OCI-LY7 (cell line): ENCODE measurements around the gene CLCN2. TPM values are rescaled to one million over a fixed set of nuclear protein-coding genes. Genes with fewer than 3 reads are reported as not detected.
A peak's percentile ranks its signal among the peaks of the same experiment; 100 is the strongest.

Source experiments
- BruUV-seq: library from RNA; stranded (reverse); fragments of 400-500 nt; replicated peaks from 2 replicates; lab custom pipeline; 2021; lab: Mats Ljungman, UMichigan
- CTCF ChIA-PET: fragments of 300-600 bp; sonication (Branson Sonifier 250); formaldehyde crosslinking; loops from one replicate; lab custom pipeline; 2022; ENCODE audit warnings: antibody characterized with exemption; ENCODE audit not compliant: unreplicated experiment; lab: Charles Lee
- POLR2A ChIA-PET: fragments of 300-600 bp; sonication (Branson Sonifier 250); formaldehyde crosslinking; loops from one replicate; lab custom pipeline; 2022; ENCODE audit warnings: antibody characterized with exemption; lab: Charles Lee
- DNase-seq: peaks from one replicate; pipeline ENCODE4 v3.0.0-alpha.2; 2015; ENCODE audit warnings: low spot score
- H2AFZ ChIP-seq: fragments of 200-600 bp; sonication (generic), shearing (Covaris generic); 2 replicates; pipeline ENCODE4 v1.6.1; 2014; ENCODE audit warnings: mild to moderate bottlenecking, antibody characterized with exemption, low read length, moderate library complexity
- H3K27ac ChIP-seq: fragments of 200-600 bp; sonication (generic); 2 replicates; pipeline ENCODE4 v1.5.1; 2014; ENCODE audit warnings: mixed run types, low read depth, mild to moderate bottlenecking, moderate library complexity, low read length, inconsistent platforms; ENCODE audit not compliant: poor library complexity, severe bottlenecking
- H3K36me3 ChIP-seq: fragments of 200-600 bp; sonication (generic); 2 replicates; pipeline ENCODE4 v1.6.1; 2014; ENCODE audit warnings: mild to moderate bottlenecking, antibody characterized with exemption, low read length, moderate library complexity, mixed read lengths; ENCODE audit not compliant: insufficient read depth
- H3K4me1 ChIP-seq: fragments of 200-600 bp; sonication (generic); 2 replicates; pipeline ENCODE4 v1.5.1; 2014; ENCODE audit warnings: mild to moderate bottlenecking, low read length; ENCODE audit not compliant: insufficient read depth, poor library complexity, severe bottlenecking
- H3K4me2 ChIP-seq: fragments of 200-600 bp; sonication (generic); 2 replicates; pipeline ENCODE4 v1.6.1; 2014; ENCODE audit warnings: mild to moderate bottlenecking, low read length
- H3K4me3 ChIP-seq: fragments of 200-600 bp; sonication (generic); 2 replicates; pipeline ENCODE4 v1.5.1; 2014; ENCODE audit warnings: mild to moderate bottlenecking, low read depth, low read length; ENCODE audit not compliant: poor library complexity, severe bottlenecking
- H3K79me2 ChIP-seq: fragments of 200-600 bp; sonication (generic); 2 replicates; pipeline ENCODE4 v1.6.1; 2016; ENCODE audit warnings: low read depth, mild to moderate bottlenecking, low read length, moderate library complexity, mixed read lengths; ENCODE audit not compliant: insufficient read depth
- H3K9me2 ChIP-seq: fragments of 200-600 bp; sonication (generic); 2 replicates; pipeline ENCODE4 v1.6.1; 2016; ENCODE audit warnings: mild to moderate bottlenecking, low read length, mixed read lengths; ENCODE audit not compliant: insufficient read depth
- H3K9me3 ChIP-seq: fragments of 200-600 bp; sonication (generic); 2 replicates; pipeline ENCODE4 v1.6.1; 2014; ENCODE audit warnings: mild to moderate bottlenecking, mixed run types, low read length, mixed read lengths
- H4K20me1 ChIP-seq: fragments of 200-600 bp; sonication (generic); 2 replicates; pipeline ENCODE4 v1.6.1; 2014; ENCODE audit warnings: mild to moderate bottlenecking, antibody characterized with exemption, low read length, moderate library complexity, mixed read lengths; ENCODE audit not compliant: insufficient read depth
- EZH2phosphoT487 ChIP-seq: fragments of 200-600 bp; sonication (generic); IDR thresholded peaks from 2 replicates; pipeline ENCODE4 v1.6.1; 2018; ENCODE audit warnings: low read depth, borderline replicate concordance, mild to moderate bottlenecking, mixed run types, antibody characterized with exemption, low read length, moderate library complexity, mixed read lengths
- intact Hi-C: fragments of 100-400 bp; cut with micrococcal nuclease; formaldehyde crosslinking; loops from one replicate; pipeline ENCODE4 v1.10.0; 2022; ENCODE audit not compliant: unreplicated experiment
- total RNA-seq, 2 experiments: library from RNA; depleted of rRNA in 1 of 2; stranded (reverse); fragments of >200 nt in 1 of 2; shearing (Covaris generic) in 1 of 2; gene quantifications; 2 replicates each; pipeline ENCODE4 v1.2.3, GENCODE V29; 2014 to 2022
- TF ChIP-seq, protein P1 (sequence below): fragments of 200-600 bp; sonication (generic); conservative IDR thresholded peaks from 2 replicates; pipeline ENCODE4 v1.5.1; 2014; ENCODE audit warnings: mild to moderate bottlenecking, antibody characterized with exemption, low read length, moderate library complexity, mixed read lengths

Gene CLCN2
- total RNA-seq, 2 experiments from 2014 or later, result 4.2 to 15.0 TPM

GRCh38 chr3:184354121-184354728, 7.2 kb downstream of the CLCN2 start:
- TF ChIP-seq EZH2phosphoT487, result no peak
- TF ChIP-seq, protein P1, sequence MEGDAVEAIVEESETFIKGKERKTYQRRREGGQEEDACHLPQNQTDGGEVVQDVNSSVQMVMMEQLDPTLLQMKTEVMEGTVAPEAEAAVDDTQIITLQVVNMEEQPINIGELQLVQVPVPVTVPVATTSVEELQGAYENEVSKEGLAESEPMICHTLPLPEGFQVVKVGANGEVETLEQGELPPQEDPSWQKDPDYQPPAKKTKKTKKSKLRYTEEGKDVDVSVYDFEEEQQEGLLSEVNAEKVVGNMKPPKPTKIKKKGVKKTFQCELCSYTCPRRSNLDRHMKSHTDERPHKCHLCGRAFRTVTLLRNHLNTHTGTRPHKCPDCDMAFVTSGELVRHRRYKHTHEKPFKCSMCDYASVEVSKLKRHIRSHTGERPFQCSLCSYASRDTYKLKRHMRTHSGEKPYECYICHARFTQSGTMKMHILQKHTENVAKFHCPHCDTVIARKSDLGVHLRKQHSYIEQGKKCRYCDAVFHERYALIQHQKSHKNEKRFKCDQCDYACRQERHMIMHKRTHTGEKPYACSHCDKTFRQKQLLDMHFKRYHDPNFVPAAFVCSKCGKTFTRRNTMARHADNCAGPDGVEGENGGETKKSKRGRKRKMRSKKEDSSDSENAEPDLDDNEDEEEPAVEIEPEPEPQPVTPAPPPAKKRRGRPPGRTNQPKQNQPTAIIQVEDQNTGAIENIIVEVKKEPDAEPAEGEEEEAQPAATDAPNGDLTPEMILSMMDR, result peak; percentile 81
- H3K79me2 ChIP-seq, result no peaks in the 10 kb centered on the region
- no peaks in the 10 kb centered on the region for H3K4me1 ChIP-seq
- H3K9me3 ChIP-seq, result no peaks in the 10 kb centered on the region
- DNase-seq, result peak; percentile 66
- H3K9me2 ChIP-seq, result no peaks in the 10 kb centered on the region
- no TSS peak for BruUV-seq
- 0 out of 2 replicates have a peak, but pooled peaks cover 4% of the 10 kb centered on the region for H3K36me3 ChIP-seq
- H3K27ac ChIP-seq, result no peak overlapping the region
- ChIA-PET POLR2A (no interaction called here), CTCF (interaction anchor here (0.7 to 1.3 kb wide), 3 partner anchors 9 to 17 kb away, joined by 3 to 4 read pairs (median 3); no protein-coding TSS in a partner anchor)
- no peaks in the 10 kb centered on the region for H4K20me1 ChIP-seq
- H3K4me2 ChIP-seq, result peak overlapping the region; percentile 2; the same call in 1 of the 2 replicates
- intact Hi-C loops, result no loop called here
- H3K4me3 ChIP-seq, result no peak overlapping the region
- no peak overlapping the region for H2AFZ ChIP-seq

DNA sequence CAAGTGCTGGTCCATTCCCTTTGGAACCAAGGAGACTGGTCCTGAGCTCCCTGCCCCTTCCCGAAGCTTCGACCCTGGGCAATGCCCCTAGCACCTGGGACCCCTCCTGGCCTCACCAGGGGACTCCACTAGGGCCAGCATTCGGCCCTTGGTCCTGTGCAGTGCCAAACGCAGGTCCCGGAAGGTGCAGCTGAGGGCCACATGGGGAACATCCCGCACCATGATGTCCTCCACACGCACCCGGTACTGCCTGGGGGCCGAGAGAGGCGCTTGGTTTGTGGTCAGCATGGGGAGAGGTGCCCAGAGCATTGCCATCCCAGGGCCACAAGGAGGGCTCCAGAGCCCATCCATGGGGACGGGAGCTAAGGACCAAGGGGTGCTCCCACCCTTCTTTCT, 7.9 kb downstream of the CLCN2 start:
- ChIA-PET POLR2A (no interaction called here), CTCF (interaction anchor here (0.7 to 1.3 kb wide), 3 partner anchors 8 to 18 kb away, joined by 3 to 4 read pairs (median 3); no protein-coding TSS in a partner anchor)
- no peak overlapping the region for H3K27ac ChIP-seq
- no peaks in the 10 kb centered on the region for H3K4me1 ChIP-seq
- H3K9me3 ChIP-seq, result no peaks in the 10 kb centered on the region
- H3K79me2 ChIP-seq, result no peaks in the 10 kb centered on the region
- TF ChIP-seq, protein P1, result no peak
- TF ChIP-seq EZH2phosphoT487, result no peak
- no peaks in the 10 kb centered on the region for H3K9me2 ChIP-seq
- H4K20me1 ChIP-seq, result no peaks in the 10 kb centered on the region
- BruUV-seq, result no TSS peak
- no peak overlapping the region for H3K4me2 ChIP-seq
- no peak for DNase-seq
- H3K36me3 ChIP-seq, result 0 out of 2 replicates have a peak, but pooled peaks cover 4% of the 10 kb centered on the region
- no peak overlapping the region for H2AFZ ChIP-seq
- intact Hi-C loops, result no loop called here
- H3K4me3 ChIP-seq, result no peak overlapping the region
